HepG2 (cell line): ENCODE data around the gene ACSS1.

ENCODE experiments used
- CTCF ChIP-seq: sonication (generic); formaldehyde crosslinking; IDR thresholded peaks from 2 replicates; pipeline ENCODE4 v1.5.0; 2020; ENCODE audit warnings: mild to moderate bottlenecking, missing genetic modification reagents, moderate library complexity
- FOSL1 ChIP-seq: sonication (generic); formaldehyde crosslinking; IDR thresholded peaks from 2 replicates; pipeline ENCODE4 v1.9.0; 2021; ENCODE audit warnings: missing genetic modification reagents, borderline replicate concordance
- FOXM1 ChIP-seq: sonication (generic); formaldehyde crosslinking; IDR thresholded peaks from 2 replicates; pipeline ENCODE4 v1.5.0; 2020; ENCODE audit warnings: missing genetic modification reagents
- JUND ChIP-seq: sonication (generic); formaldehyde crosslinking; IDR thresholded peaks from 2 replicates; pipeline ENCODE4 v1.8.0; 2022; ENCODE audit warnings: mild to moderate bottlenecking, missing genetic modification reagents
- NFIC ChIP-seq: IDR thresholded peaks from 2 replicates; pipeline ENCODE4 v1.6.1; 2012; ENCODE audit warnings: mild to moderate bottlenecking, low read length, inconsistent platforms
- PHF21A ChIP-seq: sonication (generic); formaldehyde crosslinking; IDR thresholded peaks from 2 replicates; pipeline ENCODE4 v1.5.0; 2020; ENCODE audit warnings: mild to moderate bottlenecking, missing genetic modification reagents
- PHF8 ChIP-seq: sonication (generic); formaldehyde crosslinking; IDR thresholded peaks from 2 replicates; pipeline ENCODE4 v1.5.0; 2020; ENCODE audit warnings: missing genetic modification reagents
- PLSCR1 ChIP-seq: sonication (generic); formaldehyde crosslinking; IDR thresholded peaks from 2 replicates; pipeline ENCODE4 v1.5.0; 2020; ENCODE audit warnings: missing genetic modification reagents, mild to moderate bottlenecking, borderline replicate concordance
- POLR2A ChIP-seq, 2 experiments: IDR thresholded peaks; 2 replicates each; pipeline ENCODE4 v1.6.1; 2011; ENCODE audit warnings: low read depth in 2 of 2, low read length in 2 of 2, mild to moderate bottlenecking in 1 of 2, moderate library complexity in 1 of 2; ENCODE audit not compliant: insufficient read depth in 1 of 2
- SIX4 ChIP-seq: sonication (generic); formaldehyde crosslinking; IDR thresholded peaks from 2 replicates; pipeline ENCODE4 v1.4.0; 2020; ENCODE audit warnings: missing genetic modification reagents
- ZBTB4 ChIP-seq: sonication (generic); formaldehyde crosslinking; IDR thresholded peaks from 2 replicates; pipeline ENCODE4 v1.4.0; 2020; ENCODE audit warnings: missing genetic modification reagents, mild to moderate bottlenecking, borderline replicate concordance

- no peak for TF ChIP-seq PHF8 (CRISPR knock-in tag)
- TF ChIP-seq SIX4 (CRISPR knock-in tag): no peak
- TF ChIP-seq CTCF (CRISPR knock-in tag): no peak
- TF ChIP-seq PLSCR1 (CRISPR knock-in tag): no peak
- TF ChIP-seq JUND (CRISPR knock-in tag): no peak
- no peak for TF ChIP-seq ZBTB4 (CRISPR knock-in tag)
- no peak for TF ChIP-seq POLR2A (IDR thresholded peaks at IDR 0.05; ENCODE audit: insufficient read depth in 1 of 2, low read depth in 2 of 2, low read length in 2 of 2)
- TF ChIP-seq FOXM1: no peak
- no peak for TF ChIP-seq FOSL1 (CRISPR knock-in tag)
- TF ChIP-seq NFIC: no peak
- no peak for TF ChIP-seq PHF21A (CRISPR knock-in tag)
Observed at GRCh38 chr20:24994186-24994465, 63.8 kb downstream of the ACSS1 start.
